Measurements from ENCODE around the gene PSMA5. TPM values are rescaled to one million over a fixed set of nuclear protein-coding genes. Genes with fewer than 3 reads are reported as not detected.

PSMA5 gene
- total RNA-seq, 2 donors from 2014 or later, result 24.6 to 31.8 TPM

GRCh38 chr1:109365642-109366204, 60.5 kb downstream of the PSMA5 start:
- no peak for TF ChIP-seq CTCF (IDR thresholded peaks at IDR 0.05)
- TF ChIP-seq POLR2A (IDR thresholded peaks at IDR 0.05), result no peak
- TF ChIP-seq POLR2AphosphoS5 (IDR thresholded peaks at IDR 0.05), result no peak

GRCh38 chr1:109361649-109362048, 64.6 kb downstream of the PSMA5 start:
- Histone ChIP-seq H3K9me3 (no peaks in the 10 kb centered on the region), H3K27ac (peak overlapping the region in 1 of 2 donors; percentile 26), H3K4me3 (no peak overlapping the region), H3K36me3 (no peaks in the 10 kb centered on the region), H3K27me3 (replicated peaks; ENCODE audit: insufficient read depth) (no peaks in the 10 kb centered on the region), H3K4me1 (replicated peaks) (no peaks in the 10 kb centered on the region)
- no peak for DNase-seq (ENCODE audit: low spot score)
- WGBS, result 23% methylated on average over 1 of the region's 1 CpG
- intact Hi-C loops (cut with DNase I), result no loop called here
- TF ChIP-seq CTCF (IDR thresholded peaks at IDR 0.05) (no peak), POLR2AphosphoS5 (IDR thresholded peaks at IDR 0.05) (peak; percentile 37), POLR2A (IDR thresholded peaks at IDR 0.05) (no peak)

More at GRCh38 chr1:109365642-109366204, 60.5 kb downstream of the PSMA5 start:
- Histone ChIP-seq H3K27ac (no peak overlapping the region), H3K27me3 (replicated peaks; ENCODE audit: insufficient read depth) (no peaks in the 10 kb centered on the region), H3K9me3 (no peaks in the 10 kb centered on the region), H3K4me1 (replicated peaks) (no peaks in the 10 kb centered on the region), H3K36me3 (no peaks in the 10 kb centered on the region), H3K4me3 (no peak overlapping the region)
- 93% methylated on average over 2 of the region's 2 CpGs for WGBS
- no peak for DNase-seq (ENCODE audit: low spot score)
- intact Hi-C loops (cut with DNase I), result no loop called here

- intact Hi-C loops (cut with DNase I), result no loop called here
- peak overlapping the region in 1 of 2 donors; percentile 26 for H3K27ac ChIP-seq
- no peak overlapping the region for H3K4me3 ChIP-seq
- no peaks in the 10 kb centered on the region for H3K27me3 ChIP-seq (replicated peaks; ENCODE audit: insufficient read depth)
- 75% methylated on average over 2 of the region's 2 CpGs for WGBS
- no peak for DNase-seq (ENCODE audit: low spot score)
- no peaks in the 10 kb centered on the region for H3K4me1 ChIP-seq (replicated peaks)
- H3K36me3 ChIP-seq, result no peaks in the 10 kb centered on the region
- TF ChIP-seq POLR2AphosphoS5 (IDR thresholded peaks at IDR 0.05), result no peak
- no peaks in the 10 kb centered on the region for H3K9me3 ChIP-seq
Measured at GRCh38 chr1:109361069-109361468, 65.2 kb downstream of the PSMA5 start.

GRCh38 chr1:109357616-109358015, 68.6 kb downstream of the PSMA5 start:
- 90% methylated on average over 1 of the region's 1 CpG for WGBS
- Histone ChIP-seq H3K27me3 (replicated peaks; ENCODE audit: insufficient read depth) (no peaks in the 10 kb centered on the region), H3K36me3 (no peaks in the 10 kb centered on the region), H3K4me1 (replicated peaks) (no peaks in the 10 kb centered on the region), H3K27ac (no peak overlapping the region), H3K9me3 (no peaks in the 10 kb centered on the region), H3K4me3 (no peak overlapping the region)
- no peak for DNase-seq (ENCODE audit: low spot score)
- intact Hi-C loops (cut with DNase I), result no loop called here
- no peak for TF ChIP-seq POLR2A (IDR thresholded peaks at IDR 0.05)
- no peak for TF ChIP-seq POLR2AphosphoS5 (IDR thresholded peaks at IDR 0.05)

GRCh38 chr1:109356915-109357314, 69.3 kb downstream of the PSMA5 start:
- TF ChIP-seq CTCF (IDR thresholded peaks at IDR 0.05), result no peak
- no peak for TF ChIP-seq POLR2A (IDR thresholded peaks at IDR 0.05)
- no peak for TF ChIP-seq POLR2AphosphoS5 (IDR thresholded peaks at IDR 0.05)

GRCh38 chr1:109356505-109356904, 69.7 kb downstream of the PSMA5 start:
- H3K36me3 ChIP-seq, result no peaks in the 10 kb centered on the region
- TF ChIP-seq POLR2AphosphoS5 (IDR thresholded peaks at IDR 0.05) (no peak), CTCF (IDR thresholded peaks at IDR 0.05) (no peak), POLR2A (IDR thresholded peaks at IDR 0.05) (no peak)
- no peaks in the 10 kb centered on the region for H3K9me3 ChIP-seq
- intact Hi-C loops (cut with DNase I), result no loop called here
- no peaks in the 10 kb centered on the region for H3K27me3 ChIP-seq (replicated peaks; ENCODE audit: insufficient read depth)
- 68% methylated on average over 1 of the region's 1 CpG for WGBS
- H3K27ac ChIP-seq, result no peak overlapping the region
- no peak for DNase-seq (ENCODE audit: low spot score)
- no peak overlapping the region for H3K4me3 ChIP-seq
- H3K4me1 ChIP-seq (replicated peaks), result no peaks in the 10 kb centered on the region

More at GRCh38 chr1:109356915-109357314, 69.3 kb downstream of the PSMA5 start:
- H3K27me3 ChIP-seq (replicated peaks; ENCODE audit: insufficient read depth), result no peaks in the 10 kb centered on the region
- H3K9me3 ChIP-seq, result no peaks in the 10 kb centered on the region
- intact Hi-C loops (cut with DNase I), result no loop called here
- no peak overlapping the region for H3K4me3 ChIP-seq
- no peaks in the 10 kb centered on the region for H3K36me3 ChIP-seq
- 100% methylated on average over 1 of the region's 1 CpG for WGBS
- DNase-seq (ENCODE audit: low spot score), result no peak
- no peak overlapping the region for H3K27ac ChIP-seq
- H3K4me1 ChIP-seq (replicated peaks), result no peaks in the 10 kb centered on the region

Measured in prostate gland (tissue), 2 donors.